Smooth muscle cell (in vitro differentiated cells): ENCODE results near the gene PEF1. TPM values are rescaled to one million over a fixed set of nuclear protein-coding genes. Genes with fewer than 3 reads are reported as not detected.

Source experiments
- DNase-seq: peaks from one replicate; lab custom pipeline; 2025; ENCODE audit not compliant: unreplicated experiment; lab: John Stamatoyannopoulos, UW
- H2AFZ ChIP-seq: fragments of 200-600 bp; sonication (generic); 2 replicates; pipeline ENCODE4 v1.6.0; 2016; ENCODE audit warnings: antibody characterized with exemption, low read depth, mild to moderate bottlenecking
- H3F3A ChIP-seq: fragments of 200-600 bp; sonication (generic); 2 replicates; pipeline ENCODE4 v1.6.0; 2017; ENCODE audit warnings: antibody characterized with exemption, low read depth
- H3K27ac ChIP-seq: fragments of 200-600 bp; sonication (generic); 2 replicates; pipeline ENCODE4 v1.5.1; 2016; ENCODE audit warnings: low read depth, mild to moderate bottlenecking
- H3K27me3 ChIP-seq: fragments of 200-600 bp; sonication (generic); 2 replicates; pipeline ENCODE4 v1.6.1; 2016; ENCODE audit warnings: low read depth, mild to moderate bottlenecking
- H3K36me3 ChIP-seq: fragments of 200-600 bp; sonication (generic); 2 replicates; pipeline ENCODE4 v1.5.1; 2016; ENCODE audit warnings: low read depth
- H3K4me1 ChIP-seq: fragments of 200-600 bp; sonication (generic); 2 replicates; pipeline ENCODE4 v1.5.1; 2016; ENCODE audit warnings: low read depth
- H3K4me2 ChIP-seq: fragments of 200-600 bp; sonication (generic); 2 replicates; pipeline ENCODE4 v1.6.0; 2016; ENCODE audit warnings: mild to moderate bottlenecking
- H3K4me3 ChIP-seq: fragments of 200-600 bp; sonication (generic); 2 replicates; pipeline ENCODE4 v1.5.1; 2016; ENCODE audit warnings: mild to moderate bottlenecking
- H3K79me2 ChIP-seq: fragments of 200-600 bp; sonication (generic); 2 replicates; pipeline ENCODE4 v1.6.0; 2016; ENCODE audit warnings: low read depth, mild to moderate bottlenecking
- H3K9ac ChIP-seq: fragments of 200-600 bp; sonication (generic); 2 replicates; pipeline ENCODE4 v1.6.0; 2016; ENCODE audit warnings: low read depth
- H3K9me3 ChIP-seq: fragments of 200-600 bp; sonication (generic); replicated peaks from 2 replicates; pipeline ENCODE4 v1.5.1; 2016; ENCODE audit warnings: low read depth
- H4K20me1 ChIP-seq: fragments of 200-600 bp; sonication (generic); 2 replicates; pipeline ENCODE4 v1.6.0; 2016; ENCODE audit warnings: low read depth
- CTCF ChIP-seq: fragments of 200-600 bp; sonication (generic); IDR thresholded peaks from 2 replicates; pipeline ENCODE4 v1.5.1; 2017; ENCODE audit warnings: borderline replicate concordance, mild to moderate bottlenecking, antibody characterized with exemption; ENCODE audit not compliant: insufficient read depth, poor library complexity, severe bottlenecking
- WGBS: methylation state at CpG from one replicate; pipeline ENCODE4 v1.1.7; 2016; ENCODE audit warnings: low lambda C conversion rate; 5-methylcytosine and 5-hydroxymethylcytosine counted together
- polyA plus RNA-seq: library from polyadenylated mRNA; unstranded; fragments of >200 nt; fragmentation: Nextera tagmentation; extraction: Ambion mirVana; gene quantifications from 2 replicates; pipeline ENCODE4 v1.2.1, GENCODE V29; 2016
- total RNA-seq: library from RNA; depleted of rRNA; stranded (reverse); fragments of >200 nt; gene quantifications from 2 replicates; pipeline ENCODE4 v1.2.3, GENCODE V29; 2014

PEF1 gene
- total and polyA plus RNA-seq, 2 experiments from 2014 or later, result 61.4 to 77.1 TPM

- H3K4me1 ChIP-seq, result peaks cover 13% of the 10 kb centered on the region
- no peak for DNase-seq
- H3K9ac ChIP-seq, result no peak overlapping the region
- H3K4me2 ChIP-seq, result no peak overlapping the region
- no peak for TF ChIP-seq CTCF
- H3K79me2 ChIP-seq, result no peaks in the 10 kb centered on the region
- H3K9me3 ChIP-seq, result no peaks in the 10 kb centered on the region
- H3F3A ChIP-seq, result no peaks in the 10 kb centered on the region
- WGBS, result 91% methylated on average over 8 of the region's 8 CpGs
- H3K4me3 ChIP-seq, result no peak overlapping the region
- H3K27me3 ChIP-seq, result no peaks in the 10 kb centered on the region
- H2AFZ ChIP-seq, result no peak overlapping the region
- peaks cover 4% of the 10 kb centered on the region for H3K36me3 ChIP-seq
- H4K20me1 ChIP-seq, result no peaks in the 10 kb centered on the region
- H3K27ac ChIP-seq, result no peak overlapping the region
Measured at GRCh38 chr1:31687601-31688000, 42.9 kb upstream of the PEF1 start.

DNA sequence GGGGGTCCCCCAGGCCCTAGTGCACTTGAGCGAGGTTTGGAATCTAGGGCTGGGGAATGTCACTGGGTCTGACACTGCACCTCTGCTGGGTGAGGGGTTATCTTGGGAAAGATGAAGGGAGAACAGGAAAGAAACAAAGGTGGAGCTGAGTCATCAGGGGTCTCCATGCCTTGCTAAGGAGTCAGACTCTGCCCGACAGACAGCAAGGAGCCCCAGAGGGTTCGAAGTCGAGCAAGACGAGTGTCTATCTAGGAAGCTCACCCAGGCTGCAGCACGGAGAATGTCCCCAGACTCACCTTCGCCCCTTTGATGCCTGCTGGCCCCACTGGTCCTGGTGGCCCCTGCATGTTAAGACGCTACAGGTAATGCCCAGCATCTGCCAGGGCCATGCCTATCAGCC, 41.1 kb upstream of the PEF1 start:
- no peak for TF ChIP-seq CTCF
- Histone ChIP-seq H3K9ac (no peak overlapping the region), H4K20me1 (no peaks in the 10 kb centered on the region), H3K9me3 (no peaks in the 10 kb centered on the region), H3K4me3 (no peak overlapping the region), H3K36me3 (peaks cover 4% of the 10 kb centered on the region), H3F3A (no peaks in the 10 kb centered on the region), H3K27me3 (no peaks in the 10 kb centered on the region), H3K79me2 (no peaks in the 10 kb centered on the region), H2AFZ (no peak overlapping the region), H3K27ac (no peak overlapping the region), H3K4me2 (no peak overlapping the region), H3K4me1 (peaks cover 13% of the 10 kb centered on the region)
- no peak for DNase-seq
- 78% methylated on average over 8 of the region's 8 CpGs for WGBS

DNA sequence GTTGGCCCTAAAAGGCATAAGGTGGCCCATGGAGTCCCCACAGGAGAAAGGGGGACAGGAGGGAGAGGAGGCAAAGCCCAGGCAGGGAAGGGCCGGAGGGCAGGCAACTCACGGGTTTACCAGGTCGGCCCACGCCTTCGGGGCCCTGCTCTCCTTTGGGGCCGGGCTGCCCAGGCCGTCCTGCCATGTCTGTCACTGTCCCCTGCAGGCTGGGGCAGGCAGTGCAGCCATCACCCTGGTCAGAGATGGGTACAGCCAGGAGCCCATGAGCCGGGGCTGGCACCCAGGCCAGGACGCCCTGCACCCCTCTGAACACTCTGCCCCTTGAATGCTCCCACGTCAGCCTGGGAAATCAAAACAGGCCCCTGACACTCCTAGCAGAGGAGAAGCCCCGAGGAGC, 39.3 kb upstream of the PEF1 start:
- Histone ChIP-seq H3K9me3 (no peaks in the 10 kb centered on the region), H3K27me3 (no peaks in the 10 kb centered on the region), H3K4me1 (no peaks in the 10 kb centered on the region), H3K79me2 (no peaks in the 10 kb centered on the region), H2AFZ (no peak overlapping the region), H3K9ac (no peak overlapping the region), H4K20me1 (no peaks in the 10 kb centered on the region), H3K36me3 (peaks cover 4% of the 10 kb centered on the region), H3K4me2 (no peak overlapping the region), H3K4me3 (no peak overlapping the region), H3F3A (no peaks in the 10 kb centered on the region), H3K27ac (no peak overlapping the region)
- WGBS, result 82% methylated on average over 11 of the region's 11 CpGs
- peak; percentile 29 for TF ChIP-seq CTCF
- DNase-seq, result no peak

DNA sequence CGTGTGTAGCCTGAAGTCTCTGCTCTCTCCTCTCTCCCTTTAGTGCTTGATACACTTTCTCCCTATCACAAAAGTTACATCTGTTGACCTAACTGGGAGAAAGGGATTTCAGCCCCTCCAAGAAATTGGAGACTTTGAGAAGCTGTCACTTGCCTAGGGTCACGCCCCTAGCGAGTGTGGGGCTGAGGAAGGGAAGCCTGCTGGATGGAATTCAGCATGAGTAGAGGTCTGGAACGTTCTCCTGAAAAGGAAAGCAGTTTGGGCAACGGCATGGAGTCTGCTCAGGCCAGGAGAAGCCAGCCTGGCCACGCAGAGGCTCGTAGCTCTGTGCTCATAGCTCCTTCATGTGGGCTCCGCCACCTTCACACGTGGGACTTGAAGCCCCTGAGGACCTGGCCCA, 36.7 kb upstream of the PEF1 start:
- no peak overlapping the region for H2AFZ ChIP-seq
- no peaks in the 10 kb centered on the region for H3K36me3 ChIP-seq
- no peak for DNase-seq
- no peak overlapping the region for H3K4me3 ChIP-seq
- no peaks in the 10 kb centered on the region for H3K27me3 ChIP-seq
- H3K9ac ChIP-seq, result no peak overlapping the region
- no peaks in the 10 kb centered on the region for H4K20me1 ChIP-seq
- WGBS, result 82% methylated on average over 9 of the region's 9 CpGs
- H3F3A ChIP-seq, result no peaks in the 10 kb centered on the region
- no peak overlapping the region for H3K27ac ChIP-seq
- H3K9me3 ChIP-seq, result no peaks in the 10 kb centered on the region
- no peak for TF ChIP-seq CTCF
- H3K79me2 ChIP-seq, result no peaks in the 10 kb centered on the region
- H3K4me2 ChIP-seq, result no peak overlapping the region
- H3K4me1 ChIP-seq, result no peaks in the 10 kb centered on the region
